NCI-H1105 treated with DMSO at 0.1 percent for 48 hours (cell line): ENCODE results near the gene CDCP2.
A peak's percentile ranks its signal among the peaks of the same experiment; 100 is the strongest.

Experiments
- DNase-seq: peaks from one replicate; lab custom pipeline; 2025; lab: John Stamatoyannopoulos, UW

CDCP2 gene

DNA sequence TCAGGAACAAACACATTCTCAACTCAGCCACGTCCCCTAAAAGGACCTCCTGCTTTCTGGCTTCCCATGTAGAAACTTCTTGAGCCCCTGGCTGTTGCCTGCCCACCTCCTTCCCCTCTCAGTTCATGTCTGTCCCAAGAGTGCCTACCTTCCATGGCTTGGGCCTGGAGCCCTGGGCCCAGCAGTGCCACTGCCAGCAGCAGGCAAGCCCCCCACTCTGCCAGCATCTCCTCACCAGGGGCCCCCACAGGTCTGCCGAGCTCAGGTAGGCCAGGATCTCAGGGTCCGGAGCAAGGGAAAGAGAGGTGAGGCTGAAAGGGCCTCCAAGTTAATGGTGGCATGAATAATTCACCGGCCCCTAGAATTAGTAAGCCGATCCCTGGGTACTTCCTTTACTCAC lies at the start of gene CDCP2:
CDCP2 (minus strand) TSS at position 305 of the 400 bp plus-strand sequence; CDS start at position 227, 78 bp downstream.
- no peak for DNase-seq

DNA sequence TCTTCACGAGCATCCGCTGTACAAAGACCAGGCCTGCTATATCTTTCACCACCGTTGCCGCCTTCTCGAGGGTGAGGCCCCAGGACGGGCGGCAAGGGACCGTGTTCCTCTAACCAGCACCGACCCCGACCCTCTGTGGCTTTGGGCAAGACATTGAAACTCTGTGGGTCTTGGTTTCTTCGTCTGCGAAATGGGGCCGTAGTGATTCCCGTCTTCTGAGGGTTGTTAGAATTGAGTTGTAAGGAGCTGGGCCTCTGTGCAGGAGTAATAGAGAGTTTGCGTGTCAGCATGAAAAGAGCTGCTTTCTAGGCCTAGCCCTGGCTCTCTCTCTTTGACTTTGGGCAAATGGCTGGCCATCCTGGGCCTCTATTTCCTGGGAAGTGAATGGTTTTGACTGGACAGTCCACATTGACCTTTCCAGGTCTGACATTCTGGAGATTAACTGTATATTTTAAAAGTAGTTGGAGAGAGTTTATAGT lies 47.8 kb upstream of the CDCP2 start:
- no peak for DNase-seq

DNA sequence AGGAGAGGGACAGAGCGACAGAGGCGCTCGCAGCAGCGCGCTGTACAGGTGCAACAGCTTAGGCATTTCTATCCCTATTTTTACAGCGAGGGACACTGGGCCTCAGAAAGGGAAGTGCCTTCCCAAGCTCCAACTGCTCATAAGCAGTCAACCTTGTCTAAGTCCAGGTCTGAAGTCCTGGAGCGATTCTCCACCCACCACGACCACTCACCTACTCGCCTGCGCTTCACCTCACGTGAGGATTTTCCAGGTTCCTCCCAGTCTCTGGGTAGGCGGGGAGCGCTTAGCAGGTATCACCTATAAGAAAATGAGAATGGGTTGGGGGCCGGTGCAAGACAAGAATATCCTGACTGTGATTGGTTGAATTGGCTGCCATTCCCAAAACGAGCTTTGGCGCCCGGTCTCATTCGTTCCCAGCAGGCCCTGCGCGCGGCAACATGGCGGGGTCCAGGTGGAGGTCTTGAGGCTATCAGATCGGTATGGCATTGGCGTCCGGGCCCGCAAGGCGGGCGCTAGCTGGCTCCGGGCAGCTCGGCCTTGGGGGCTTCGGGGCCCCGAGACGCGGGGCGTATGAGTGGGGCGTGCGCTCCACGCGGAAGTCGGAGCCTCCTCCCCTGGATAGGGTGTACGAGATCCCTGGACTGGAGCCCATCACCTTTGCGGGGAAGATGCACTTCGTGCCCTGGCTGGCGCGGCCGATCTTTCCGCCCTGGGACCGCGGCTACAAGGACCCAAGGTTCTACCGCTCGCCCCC lies 47.1 kb upstream of the CDCP2 start, which contains the start of the genes CYB5RL and MRPL37:
CYB5RL (minus strand) TSS at position 266 of the 754 bp plus-strand sequence. CDS start 4,414 bp downstream, outside the sequence.
MRPL37 (plus strand) TSS at position 403 of the 754 bp plus-strand sequence; CDS start at position 480, 77 bp downstream.
- peak; percentile 98 for DNase-seq

DNA sequence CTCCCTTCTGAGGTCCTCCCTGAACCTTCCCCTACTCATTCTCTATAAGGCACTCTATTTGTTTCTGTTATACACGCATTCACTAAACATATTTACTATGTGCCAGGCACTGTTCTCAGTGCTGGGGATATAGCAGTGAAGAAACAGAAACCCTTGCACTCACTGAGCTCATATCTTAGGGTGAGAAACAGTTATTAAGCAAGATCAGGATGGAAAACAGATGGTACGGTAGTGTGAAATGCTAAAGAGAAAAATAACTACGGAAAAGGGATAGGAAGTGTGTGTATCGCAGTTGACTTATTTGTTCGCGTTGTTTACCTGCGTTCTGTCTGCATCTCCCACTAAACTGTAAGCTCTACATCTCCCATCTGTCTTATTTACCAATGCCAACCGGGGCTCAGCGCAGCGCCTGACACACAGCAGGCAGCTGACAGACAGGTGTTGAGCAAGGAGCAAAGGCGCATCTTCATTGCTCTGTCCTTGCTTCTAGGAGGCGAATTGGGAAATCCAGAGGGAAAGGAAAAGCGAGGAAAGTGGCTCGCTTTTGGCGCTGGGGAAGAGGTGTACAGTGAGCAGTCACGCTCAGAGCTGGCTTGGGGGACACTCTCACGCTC lies 46.5 kb upstream of the CDCP2 start:
- peak; percentile 46 for DNase-seq

DNA sequence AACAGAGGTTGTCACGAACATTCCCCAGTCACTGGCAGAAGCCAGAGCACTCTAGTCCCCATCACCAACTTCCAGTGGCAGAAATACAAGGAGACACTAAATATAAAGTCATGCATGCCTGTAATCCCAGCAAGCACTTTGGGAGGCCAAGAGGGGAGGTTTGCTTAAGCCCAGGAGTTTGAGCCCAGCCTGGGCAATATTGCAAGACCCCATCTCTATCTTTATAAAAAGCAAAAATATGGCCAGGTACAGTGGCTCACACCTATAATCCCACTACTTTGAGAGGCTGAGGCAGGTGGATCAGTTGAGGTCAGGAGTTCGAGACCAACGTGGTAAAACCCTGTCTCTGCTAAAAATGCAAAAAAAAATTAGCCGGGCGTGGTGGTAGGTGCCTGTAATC lies 40.7 kb upstream of the CDCP2 start:
- no peak for DNase-seq

DNA sequence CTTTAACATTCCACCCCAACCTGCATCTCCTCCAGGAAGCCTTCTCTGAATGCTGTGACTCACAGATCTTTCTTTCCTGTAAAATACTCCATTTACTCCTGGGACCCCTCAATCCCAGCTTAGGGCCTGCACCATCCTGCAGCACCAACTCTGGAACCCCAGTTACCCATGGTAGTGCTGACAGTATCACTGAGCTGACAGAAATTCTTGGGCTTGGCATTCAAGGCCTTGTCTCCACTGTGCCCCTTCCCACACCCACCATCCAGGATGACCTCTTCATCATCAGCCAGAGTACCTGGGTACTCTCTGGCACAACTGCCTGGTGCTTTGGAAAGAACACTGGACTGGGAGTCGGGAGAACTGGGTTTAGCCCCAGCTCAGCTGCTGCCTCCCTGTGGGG lies 38.7 kb upstream of the CDCP2 start:
- no peak for DNase-seq

DNA sequence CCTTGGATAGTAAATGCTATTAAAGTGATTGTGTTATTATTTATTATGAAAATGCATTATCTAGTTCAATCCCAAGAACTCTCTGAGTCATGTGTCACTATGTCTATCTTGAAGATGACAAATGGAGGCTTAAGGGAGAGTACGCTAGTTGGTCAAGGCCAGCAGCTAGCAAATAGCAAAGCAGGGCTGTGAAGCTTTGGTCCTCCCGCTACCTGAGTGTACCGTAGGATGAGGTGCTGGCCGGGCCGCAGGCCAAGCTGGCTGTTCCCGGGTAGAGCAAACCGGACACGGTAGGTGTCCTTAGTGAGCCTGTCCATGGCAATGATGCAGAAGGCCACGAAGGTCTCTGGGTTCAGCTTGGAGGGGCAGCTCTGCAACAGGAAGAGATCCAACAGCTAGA lies 37.7 kb upstream of the CDCP2 start:
- no peak for DNase-seq

DNA sequence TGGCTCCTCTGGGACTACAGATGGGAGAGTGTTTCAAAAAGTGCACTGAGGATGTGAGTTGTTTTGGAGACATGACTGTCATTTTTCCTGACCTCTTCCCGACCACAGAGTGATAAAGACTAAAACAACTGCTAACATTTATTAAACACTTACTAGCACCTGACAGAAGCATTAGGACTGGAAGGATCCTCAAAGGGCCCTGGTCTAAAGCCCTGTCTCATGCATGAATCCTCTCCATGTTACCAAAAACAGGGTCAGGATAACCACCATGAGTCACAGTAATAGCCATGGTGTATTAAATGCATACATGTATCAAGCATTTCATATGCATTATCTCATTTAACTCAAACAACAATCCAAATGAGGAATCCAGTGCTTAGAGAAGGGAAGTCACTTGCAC lies 35.5 kb upstream of the CDCP2 start:
- DNase-seq: no peak

DNA sequence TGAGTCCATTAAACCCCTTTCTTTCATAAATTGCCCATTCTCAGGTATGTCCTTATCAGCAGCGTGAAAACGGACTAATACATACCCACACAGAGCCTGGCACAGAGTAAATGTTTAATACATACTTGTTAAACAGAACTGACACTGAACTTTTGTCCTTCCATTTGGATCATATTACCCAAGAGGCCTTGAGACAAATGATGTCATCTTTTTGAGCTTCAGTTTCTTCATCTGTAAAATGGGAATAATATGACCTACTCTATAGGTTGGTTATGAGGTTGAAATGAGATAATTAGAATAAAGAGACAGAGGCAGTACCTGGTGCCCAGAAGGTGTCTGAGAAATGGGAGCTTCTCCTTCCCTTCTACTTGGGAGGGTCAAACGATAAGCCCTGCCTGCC lies 33.3 kb upstream of the CDCP2 start:
- no peak for DNase-seq

DNA sequence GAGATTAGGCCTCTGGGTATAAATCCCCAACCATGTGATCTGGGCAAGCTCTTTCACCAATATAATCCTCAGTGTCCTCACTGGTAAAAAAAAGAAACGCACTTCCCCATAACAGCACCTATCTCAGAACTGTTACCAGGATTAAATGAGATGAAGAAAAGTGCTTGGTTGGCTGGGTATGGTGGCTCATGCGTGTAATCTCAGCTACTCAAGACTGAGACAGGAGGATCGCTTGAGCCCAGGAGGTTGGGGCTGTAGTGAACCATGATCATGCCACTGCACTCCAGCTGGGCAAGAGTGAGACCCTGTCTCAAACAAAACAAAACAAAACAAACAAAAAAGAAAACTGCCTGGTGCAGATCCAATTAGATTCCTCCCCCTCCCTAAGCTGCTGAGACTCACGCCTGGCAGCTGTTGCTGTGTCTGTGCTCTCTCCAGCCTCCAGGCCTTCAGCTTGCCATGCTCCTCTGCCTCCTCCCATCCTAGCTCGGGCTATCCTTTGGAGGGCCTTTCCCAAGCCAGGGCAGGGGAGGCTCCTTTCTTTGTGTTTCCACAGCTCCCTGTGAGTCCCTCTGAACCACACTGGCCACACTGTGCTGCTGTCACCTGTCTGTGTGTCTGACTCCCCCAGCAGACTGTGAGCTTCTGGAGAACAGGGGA lies 28.0 kb upstream of the CDCP2 start:
- DNase-seq: no peak

DNA sequence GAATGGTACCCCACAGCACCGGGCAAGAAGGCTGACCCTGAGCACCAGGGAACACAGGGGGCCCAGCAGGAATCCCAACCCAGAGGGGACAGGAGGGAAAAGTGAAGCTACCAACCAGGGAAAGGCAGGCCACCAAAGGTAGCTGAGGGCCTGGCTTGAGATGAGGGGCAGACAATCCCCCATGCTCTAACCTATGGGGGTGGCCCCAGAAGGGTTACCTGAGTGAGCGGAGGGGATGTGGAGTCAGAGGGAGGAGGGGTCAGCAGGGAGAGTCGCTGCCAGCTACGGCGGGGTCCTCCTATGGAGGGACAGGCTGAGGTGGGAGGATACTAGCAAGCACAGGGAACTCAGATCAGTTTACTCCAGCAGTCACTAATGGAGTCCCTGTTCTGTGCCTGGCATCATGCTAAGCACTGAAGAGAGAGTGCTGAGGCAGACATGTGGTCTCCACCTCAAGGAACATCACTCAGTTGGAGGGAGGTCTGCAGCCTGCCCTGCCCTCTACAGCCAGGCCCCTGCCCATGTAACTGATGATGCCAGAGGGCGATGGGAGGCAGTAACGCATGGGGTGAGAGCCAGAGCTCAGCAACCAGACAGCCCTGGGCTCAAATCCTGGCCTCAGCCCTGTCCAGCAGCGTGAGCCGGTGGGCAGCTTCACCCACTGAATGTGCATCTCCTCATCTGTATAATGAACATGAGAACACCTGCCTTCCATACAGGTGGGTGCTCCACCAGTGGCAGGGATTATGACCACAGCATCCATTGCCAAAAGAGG lies 25.7 kb upstream of the CDCP2 start:
- no peak for DNase-seq

DNA sequence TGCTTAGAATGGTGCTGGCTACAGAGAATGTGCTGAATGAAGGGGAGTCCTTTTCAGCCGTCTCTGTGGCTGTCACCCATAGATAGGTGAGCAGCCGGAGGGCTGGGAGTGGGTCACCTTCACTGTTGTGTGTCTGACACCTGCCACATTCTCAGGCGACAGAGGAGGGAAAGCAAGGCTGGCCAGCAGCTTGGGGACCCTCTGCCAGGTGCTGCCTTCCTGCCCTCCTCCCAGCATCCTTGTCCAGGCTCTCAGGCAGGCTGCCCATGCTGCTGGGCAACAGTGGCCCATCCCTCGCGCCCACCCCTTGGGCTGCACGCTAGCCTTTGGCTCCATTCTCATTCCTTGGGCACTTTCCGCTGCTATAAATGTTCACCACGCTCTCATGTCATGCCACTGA lies 24.9 kb upstream of the CDCP2 start:
- DNase-seq: no peak

DNA sequence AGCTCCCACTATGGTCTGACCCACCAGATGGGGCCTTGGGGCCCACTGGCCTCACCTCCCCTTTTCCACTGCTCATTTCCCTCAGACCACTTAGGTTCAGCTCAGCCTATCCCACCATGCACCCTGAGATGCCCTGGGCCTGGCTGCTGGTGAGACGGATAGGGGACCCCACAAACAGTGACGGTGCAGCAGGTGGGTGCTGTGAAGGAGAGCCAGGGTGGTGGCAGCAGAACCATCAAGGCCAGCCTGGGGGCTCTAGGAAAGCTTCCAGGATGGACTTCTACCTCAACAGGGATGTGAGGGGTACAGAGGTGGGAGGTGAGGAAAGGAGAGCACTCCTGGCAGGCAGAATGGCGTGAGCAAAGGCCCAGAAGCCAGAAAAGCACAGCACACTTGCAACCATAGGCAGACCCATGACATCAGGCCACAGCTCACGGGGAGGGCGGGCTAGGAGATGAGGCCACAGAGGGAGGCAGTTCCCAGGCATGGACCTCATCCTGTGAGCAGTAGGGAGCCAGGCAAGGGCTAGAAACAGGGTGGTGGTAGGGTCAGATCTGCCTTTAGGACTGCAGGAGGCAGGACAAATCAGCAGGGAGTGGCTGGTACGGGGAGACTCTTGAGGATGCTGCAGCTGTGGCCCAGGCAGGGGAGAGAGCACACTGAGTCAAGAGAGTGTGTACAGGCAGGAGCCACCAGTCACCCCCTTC lies 24.0 kb upstream of the CDCP2 start:
- no peak for DNase-seq

DNA sequence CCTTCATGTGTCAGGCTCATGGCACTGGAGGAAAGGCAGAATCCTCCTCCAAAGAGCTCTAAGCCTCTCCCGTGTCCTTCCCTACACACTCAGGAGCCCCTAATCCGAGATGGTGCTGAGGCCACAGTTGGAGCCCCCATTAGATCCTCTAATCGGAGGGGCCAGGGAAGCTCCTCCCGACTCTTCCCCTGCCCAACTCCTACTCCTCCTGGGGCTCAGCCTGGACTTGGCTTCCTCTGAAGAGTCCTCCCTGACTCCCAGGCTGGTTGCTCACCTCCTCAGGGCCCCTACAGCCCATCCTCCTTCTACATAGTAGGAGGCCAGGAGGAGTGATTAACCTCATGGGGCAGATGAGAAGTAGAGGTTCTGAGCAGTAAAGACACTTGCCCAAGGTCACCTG lies 21.3 kb upstream of the CDCP2 start:
- DNase-seq: no peak

DNA sequence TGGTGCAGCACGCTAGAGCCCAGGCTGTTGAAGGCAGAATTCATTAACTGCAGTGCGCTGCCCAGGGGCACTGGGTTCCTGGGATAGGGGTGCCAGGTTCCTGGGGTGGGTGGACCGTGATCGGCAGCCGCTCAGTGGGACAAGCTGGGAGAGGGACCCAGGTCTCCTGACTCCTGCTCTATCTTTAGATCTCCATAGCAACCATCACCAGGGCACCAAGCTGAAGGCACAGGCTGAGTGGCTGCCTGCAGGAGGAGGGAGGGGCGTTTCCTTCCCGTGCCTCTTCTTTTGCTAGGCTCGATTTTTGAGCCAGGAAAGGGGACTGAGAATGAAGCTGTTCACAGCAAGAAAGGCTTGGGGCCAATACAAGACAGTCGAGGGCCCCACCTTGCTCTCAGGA lies 20.9 kb upstream of the CDCP2 start:
- DNase-seq: no peak

DNA sequence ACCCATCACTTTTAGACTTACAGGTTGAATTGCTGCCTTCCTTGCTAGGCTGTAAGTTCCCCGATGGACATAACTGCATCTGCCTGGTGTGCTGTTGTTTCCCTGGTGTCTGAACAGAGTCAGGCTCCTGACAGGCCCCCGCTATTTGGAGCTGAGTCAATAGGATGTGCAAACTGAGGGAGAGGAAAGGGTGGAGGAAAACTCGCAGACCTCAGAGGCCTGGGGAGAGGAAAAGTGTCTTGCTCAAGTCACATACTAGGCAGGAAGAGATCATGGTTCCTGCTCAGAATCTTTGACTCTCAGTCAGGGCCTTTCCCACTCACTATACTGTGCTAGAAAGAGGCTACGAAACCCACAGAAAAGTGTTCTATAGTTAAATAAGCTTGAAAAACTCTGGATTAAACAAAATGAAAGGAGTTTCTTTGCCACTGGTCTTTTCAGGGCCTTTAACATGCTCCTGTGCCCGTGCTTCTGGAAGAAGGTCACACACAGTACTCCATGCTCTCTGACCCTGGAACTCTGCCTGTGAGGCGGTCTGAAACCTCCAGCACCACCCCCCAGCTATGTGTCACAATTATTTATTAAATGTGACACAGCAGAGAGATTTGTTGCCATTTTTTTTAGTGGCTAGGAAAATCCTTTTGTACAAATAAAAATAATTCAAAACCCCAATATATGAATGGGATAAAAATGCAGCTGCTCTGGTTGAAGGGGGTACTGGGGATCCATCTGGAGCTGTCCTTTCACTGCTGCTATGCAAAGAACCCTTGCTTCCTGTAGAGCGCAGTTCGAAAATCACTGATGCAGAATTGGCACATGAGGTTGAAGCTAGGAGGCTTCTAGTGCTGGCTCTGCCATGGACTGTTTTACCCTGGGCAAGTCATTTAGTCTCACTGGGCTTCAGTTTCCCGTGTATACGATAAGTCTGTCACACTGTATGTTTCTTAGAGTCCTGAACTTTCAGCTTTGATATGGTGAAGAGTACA lies 20.1 kb upstream of the CDCP2 start:
- no peak for DNase-seq

DNA sequence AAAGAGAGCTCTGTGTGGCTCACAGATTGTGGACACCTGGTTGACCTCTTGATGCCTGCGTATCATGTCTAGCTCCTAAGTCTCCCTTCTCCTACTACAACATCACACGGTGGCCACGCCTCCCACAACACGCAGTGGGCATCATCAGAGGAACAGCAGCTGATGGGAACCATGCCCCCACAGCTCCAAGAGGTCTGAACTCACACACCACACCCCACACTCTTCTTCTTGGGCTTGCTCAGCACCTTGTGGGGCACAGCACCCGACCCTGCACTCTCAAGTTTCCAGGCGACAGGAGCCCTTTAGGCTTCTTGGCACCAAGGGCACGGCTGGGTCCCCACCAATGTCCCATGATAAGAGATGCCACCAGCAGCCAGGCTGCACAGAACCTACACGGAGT lies 18.8 kb upstream of the CDCP2 start:
- DNase-seq: no peak

DNA sequence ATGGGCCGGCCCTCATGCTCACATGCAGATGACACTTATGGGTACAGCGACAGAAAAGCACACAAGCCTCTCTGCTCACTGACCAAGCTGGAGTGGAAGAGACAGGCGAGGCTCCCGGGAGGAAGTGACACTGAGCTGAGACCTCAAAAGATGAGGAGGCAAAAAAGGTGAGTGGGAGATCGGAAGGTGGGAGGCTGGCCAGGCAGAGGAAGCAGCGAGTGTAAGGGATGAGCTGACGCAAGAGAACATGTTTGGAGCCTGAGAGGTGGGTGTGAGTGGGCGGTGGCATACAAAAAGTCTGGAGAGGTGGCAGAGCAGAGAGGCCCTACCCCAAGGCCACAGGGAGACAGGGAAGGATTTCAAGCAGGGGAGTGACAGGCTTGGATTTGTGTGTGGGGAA lies 18.2 kb upstream of the CDCP2 start:
- no peak for DNase-seq

DNA sequence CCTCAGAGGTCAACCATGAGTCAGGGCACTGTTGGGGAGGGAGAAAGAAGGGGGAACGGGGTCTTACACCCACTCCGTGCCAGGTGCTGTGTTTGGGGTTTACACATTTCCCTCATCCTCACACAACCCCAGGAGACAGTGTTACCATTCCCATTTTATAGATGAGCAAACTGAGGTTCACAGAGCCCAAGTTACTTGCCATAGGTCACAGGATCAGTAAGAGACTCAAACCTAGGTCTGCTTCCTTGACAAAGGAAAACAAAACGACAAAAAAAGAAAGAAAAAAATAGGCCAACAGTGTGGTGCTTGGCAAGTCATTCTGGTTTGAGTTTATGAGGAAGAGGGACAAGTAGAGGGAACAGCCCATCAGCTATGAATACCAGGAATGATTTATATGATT lies 16.3 kb upstream of the CDCP2 start:
- no peak for DNase-seq
